ENCODE results near the gene NOL4L.

GRCh38 chr20:32482442-32483261 is 102.5 kb downstream of the NOL4L start:
- TF ChIP-seq JUN (IDR thresholded peaks at IDR 0.05; ENCODE audit: borderline replicate concordance, insufficient read depth, insufficient read length, low read depth) (no peak), CTCF (IDR thresholded peaks at IDR 0.05; ENCODE audit: extremely low read depth in 1 of 2, insufficient read depth in 1 of 2, low read depth in 1 of 2, low read length in 2 of 2) (no peak), EZH2 (IDR thresholded peaks at IDR 0.05; ENCODE audit: borderline replicate concordance, low read depth, low read length, severe bottlenecking) (no peak), MAX (IDR thresholded peaks at IDR 0.05; ENCODE audit: insufficient read depth, insufficient read length) (no peak), POLR2AphosphoS5 (IDR thresholded peaks at IDR 0.05; ENCODE audit: insufficient read depth, low read depth, low read length) (no peak), POLR2A (IDR thresholded peaks at IDR 0.05; ENCODE audit: low read depth, low read length) (no peak), FOS (IDR thresholded peaks at IDR 0.05; ENCODE audit: borderline replicate concordance, insufficient read depth, low read length) (no peak)

Measured in endothelial cell of umbilical vein (primary cell).